ENCODE data around the gene OR8B12. TPM values are rescaled to one million over a fixed set of nuclear protein-coding genes. Genes with fewer than 3 reads are reported as not detected.

OR8B12 gene
- total and polyA plus RNA-seq, 2 donors (not counting 1 experiment from before 2014, with no cell fraction given): not detected

DNA sequence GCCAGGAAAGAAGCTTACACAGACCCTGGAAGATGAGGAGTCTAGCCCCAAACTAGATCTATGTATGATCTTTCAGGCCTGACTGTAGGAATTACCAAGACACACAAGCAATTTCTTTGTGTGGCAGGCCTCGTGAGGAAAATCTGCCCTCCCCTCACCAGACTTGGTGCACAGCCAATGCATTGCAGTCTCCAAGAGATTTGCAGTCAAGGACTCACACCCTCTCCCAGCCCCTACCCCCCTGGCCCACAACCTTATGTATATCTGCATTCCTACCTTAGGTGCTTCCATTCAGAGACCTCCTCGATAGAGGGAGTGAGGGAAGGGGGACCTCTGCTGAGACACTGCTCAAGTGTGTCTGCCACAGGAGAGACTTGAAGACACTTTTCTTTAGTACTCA, 9.8 kb downstream of the OR8B12 start:
- CTCF ChIA-PET: no interaction called here
- Histone ChIP-seq H3K27me3 (replicated peaks in 1 of 4; ENCODE audit: control extremely low read depth in 1 of 4, control insufficient read depth in 3 of 4, insufficient read depth in 4 of 4, low read length in 3 of 4) (peaks cover 0 to 10% (median 4%) of the 10 kb centered on the region in 4 experiments), H3K36me3 (replicated peaks in 1 of 2; ENCODE audit: control extremely low read depth in 1 of 2, control insufficient read depth in 1 of 2, extremely low read depth in 1 of 2, insufficient read depth in 2 of 2, low read length in 1 of 2) (no peaks in the 10 kb centered on the region), H3K4me3 (ENCODE audit: control extremely low read depth in 1 of 5, extremely low read depth in 1 of 5, insufficient read depth in 1 of 5, low read depth in 2 of 5, low read length in 4 of 5) (no peak overlapping the region), H3K4me1 (ENCODE audit: control insufficient read depth in 2 of 2, insufficient read depth in 2 of 2, low read length in 2 of 2) (no peaks in the 10 kb centered on the region), H3K9ac (ENCODE audit: low read length) (no peak overlapping the region), H3K27ac (ENCODE audit: low read length in 2 of 2) (no peak overlapping the region), H4K20me1 (ENCODE audit: control insufficient read depth, insufficient read depth, low read length, poor library complexity, severe bottlenecking) (no peaks in the 10 kb centered on the region), H2AFZ (ENCODE audit: insufficient read depth, low read depth, low read length, poor library complexity, severe bottlenecking) (no peak overlapping the region), H3K9me3 (ENCODE audit: control extremely low read depth in 1 of 3, control insufficient read depth in 2 of 3, insufficient read depth in 1 of 3, low read length in 2 of 3) (no peaks in the 10 kb centered on the region), H3K79me2 (ENCODE audit: control insufficient read depth, insufficient read depth, low read length) (no peaks in the 10 kb centered on the region), H3K4me2 (replicated peaks; ENCODE audit: low read depth, low read length, poor library complexity, severe bottlenecking) (no peak overlapping the region)
- H3K27ac Mint-ChIP-seq: no peak overlapping the region
- TF ChIP-seq EZH2 (IDR thresholded peaks at IDR 0.05; ENCODE audit: borderline replicate concordance, insufficient read depth, low read depth, low read length, poor library complexity, severe bottlenecking): no peak
- TF ChIP-seq CTCF (IDR thresholded peaks at IDR 0.05): no peak
- POLR2A ChIA-PET: no interaction called here
- no peak overlapping the region for H3K4me3 Mint-ChIP-seq
- no peaks in the 10 kb centered on the region for H3K9me3 Mint-ChIP-seq (ENCODE audit: insufficient read depth)
- intact Hi-C loops (cut with micrococcal nuclease): no loop called here
- ATAC-seq (ENCODE audit: low read depth): no peak
- 80% methylated on average over 1 of the region's 2 CpGs for WGBS (ENCODE audit: insufficient coverage)
- no peaks in the 10 kb centered on the region for H3K4me1 Mint-ChIP-seq
- no peak for DNase-seq
- peaks cover 36% of the 10 kb centered on the region for H3K27me3 Mint-ChIP-seq

DNA sequence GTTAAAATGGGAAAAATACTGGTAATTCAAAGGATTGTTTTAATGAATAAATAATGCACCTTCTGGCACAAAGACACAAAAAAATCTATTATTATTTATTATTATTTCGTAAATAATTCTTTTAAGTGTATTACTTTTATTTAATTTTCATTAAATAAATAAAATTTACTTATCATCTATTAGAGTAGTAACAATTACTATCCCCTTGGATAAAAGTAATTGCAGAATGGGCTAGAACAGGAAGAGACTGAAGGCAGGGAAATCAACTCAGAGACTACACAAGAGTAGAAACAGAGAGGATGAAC, 23.0 kb downstream of the OR8B12 start:
- H3K27me3 Mint-ChIP-seq: no peaks in the 10 kb centered on the region
- no peak overlapping the region for H3K4me2 ChIP-seq (replicated peaks; ENCODE audit: low read depth, low read length, poor library complexity, severe bottlenecking)
- H3K4me3 Mint-ChIP-seq: no peak overlapping the region
- H3K27ac ChIP-seq (ENCODE audit: low read length in 2 of 2): no peak overlapping the region
- no peak for DNase-seq
- H3K4me3 ChIP-seq (ENCODE audit: control extremely low read depth in 1 of 5, extremely low read depth in 1 of 5, insufficient read depth in 1 of 5, low read depth in 2 of 5, low read length in 4 of 5): no peak overlapping the region
- no peaks in the 10 kb centered on the region for H3K4me1 Mint-ChIP-seq
- H3K9ac ChIP-seq (ENCODE audit: low read length): no peak overlapping the region
- no CpG with 5 or more reads among the region's 1 CpG for WGBS (ENCODE audit: insufficient coverage)
- POLR2A ChIA-PET: no interaction called here
- no peaks in the 10 kb centered on the region for H3K4me1 ChIP-seq (ENCODE audit: control insufficient read depth in 2 of 2, insufficient read depth in 2 of 2, low read length in 2 of 2)
- intact Hi-C loops (cut with micrococcal nuclease): no loop called here
- H3K36me3 ChIP-seq (replicated peaks in 1 of 2; ENCODE audit: control extremely low read depth in 1 of 2, control insufficient read depth in 1 of 2, extremely low read depth in 1 of 2, insufficient read depth in 2 of 2, low read length in 1 of 2): no peaks in the 10 kb centered on the region
- TF ChIP-seq EZH2 (IDR thresholded peaks at IDR 0.05; ENCODE audit: borderline replicate concordance, insufficient read depth, low read depth, low read length, poor library complexity, severe bottlenecking) (no peak), CTCF (IDR thresholded peaks at IDR 0.05) (no peak)
- CTCF ChIA-PET: no interaction called here
- ATAC-seq (ENCODE audit: low read depth): no peak
- no peaks in the 10 kb centered on the region for H4K20me1 ChIP-seq (ENCODE audit: control insufficient read depth, insufficient read depth, low read length, poor library complexity, severe bottlenecking)
- H3K79me2 ChIP-seq (ENCODE audit: control insufficient read depth, insufficient read depth, low read length): no peaks in the 10 kb centered on the region
- H2AFZ ChIP-seq (ENCODE audit: insufficient read depth, low read depth, low read length, poor library complexity, severe bottlenecking): no peak overlapping the region
- no peak overlapping the region for H3K27ac Mint-ChIP-seq
- H3K27me3 ChIP-seq (replicated peaks in 1 of 4; ENCODE audit: control extremely low read depth in 1 of 4, control insufficient read depth in 3 of 4, insufficient read depth in 4 of 4, low read length in 3 of 4): no peaks in the 10 kb centered on the region
- H3K9me3 Mint-ChIP-seq (ENCODE audit: insufficient read depth): no peaks in the 10 kb centered on the region
- H3K9me3 ChIP-seq (ENCODE audit: control extremely low read depth in 1 of 3, control insufficient read depth in 2 of 3, insufficient read depth in 1 of 3, low read length in 2 of 3): no peaks in the 10 kb centered on the region
